ENCODE measurements around the gene KRT86.

DNA sequence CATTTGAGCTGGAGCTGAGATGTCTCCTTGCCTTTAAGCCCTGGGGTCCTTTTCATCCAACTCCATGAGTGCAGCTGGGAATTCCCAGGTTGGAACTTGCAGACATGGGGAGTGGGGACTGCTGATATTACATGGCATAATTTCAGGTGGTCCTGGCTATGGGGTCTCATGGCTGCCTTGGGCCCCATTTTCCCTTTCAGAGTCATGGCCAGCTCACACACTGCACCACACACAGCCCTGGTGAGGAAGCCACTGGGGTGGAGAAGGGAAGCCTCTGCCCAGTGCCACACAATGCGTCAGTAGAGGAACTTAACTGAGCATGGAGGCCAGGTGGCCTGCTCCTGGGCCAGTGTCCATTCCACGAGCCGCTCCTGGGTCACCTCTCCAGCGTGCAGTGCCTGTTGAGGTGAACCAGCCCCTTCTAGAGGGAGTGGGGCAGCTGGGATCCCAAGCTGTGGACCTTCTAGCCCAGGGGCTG is 17.3 kb upstream of the KRT86 start:
- TF ChIP-seq, protein P1, sequence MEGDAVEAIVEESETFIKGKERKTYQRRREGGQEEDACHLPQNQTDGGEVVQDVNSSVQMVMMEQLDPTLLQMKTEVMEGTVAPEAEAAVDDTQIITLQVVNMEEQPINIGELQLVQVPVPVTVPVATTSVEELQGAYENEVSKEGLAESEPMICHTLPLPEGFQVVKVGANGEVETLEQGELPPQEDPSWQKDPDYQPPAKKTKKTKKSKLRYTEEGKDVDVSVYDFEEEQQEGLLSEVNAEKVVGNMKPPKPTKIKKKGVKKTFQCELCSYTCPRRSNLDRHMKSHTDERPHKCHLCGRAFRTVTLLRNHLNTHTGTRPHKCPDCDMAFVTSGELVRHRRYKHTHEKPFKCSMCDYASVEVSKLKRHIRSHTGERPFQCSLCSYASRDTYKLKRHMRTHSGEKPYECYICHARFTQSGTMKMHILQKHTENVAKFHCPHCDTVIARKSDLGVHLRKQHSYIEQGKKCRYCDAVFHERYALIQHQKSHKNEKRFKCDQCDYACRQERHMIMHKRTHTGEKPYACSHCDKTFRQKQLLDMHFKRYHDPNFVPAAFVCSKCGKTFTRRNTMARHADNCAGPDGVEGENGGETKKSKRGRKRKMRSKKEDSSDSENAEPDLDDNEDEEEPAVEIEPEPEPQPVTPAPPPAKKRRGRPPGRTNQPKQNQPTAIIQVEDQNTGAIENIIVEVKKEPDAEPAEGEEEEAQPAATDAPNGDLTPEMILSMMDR (IDR thresholded peaks at IDR 0.05): no peak
- TF ChIP-seq EP300 (IDR thresholded peaks at IDR 0.05) (no peak), POLR2A (IDR thresholded peaks at IDR 0.05) (no peak)
